SU-DHL-6 (cell line): ENCODE data around the gene ABCC3.

ENCODE experiments used
- H2AFZ ChIP-seq: fragments of 200-600 bp; sonication (generic); 2 replicates; pipeline ENCODE4 v1.6.1; 2014; ENCODE audit warnings: low read depth, mild to moderate bottlenecking, moderate library complexity, mixed read lengths, antibody characterized with exemption, low read length; ENCODE audit not compliant: severe bottlenecking
- H3F3A ChIP-seq: fragments of 200-600 bp; shearing (Covaris generic); 2 replicates; pipeline ENCODE4 v1.6.0; 2016; ENCODE audit warnings: antibody characterized with exemption, mild to moderate bottlenecking; ENCODE audit not compliant: insufficient read depth
- H3K27ac ChIP-seq: fragments of 200-600 bp; sonication (generic); 2 replicates; pipeline ENCODE4 v1.5.1; 2016; ENCODE audit warnings: low read depth, mild to moderate bottlenecking, low read length, moderate library complexity, mixed read lengths
- H3K27me3 ChIP-seq: fragments of 200-600 bp; sonication (generic), shearing (Covaris generic); 2 replicates; pipeline ENCODE4 v1.6.0; 2014; ENCODE audit warnings: mild to moderate bottlenecking, low read length
- H3K36me3 ChIP-seq: fragments of 200-600 bp; sonication (generic); 2 replicates; pipeline ENCODE4 v1.6.1; 2014; ENCODE audit warnings: mild to moderate bottlenecking, low read length, mixed read lengths
- H3K4me2 ChIP-seq: fragments of 300-600, 200-600 bp; shearing (Covaris generic), sonication (generic); 2 replicates; pipeline ENCODE4 v1.6.0; 2014; ENCODE audit warnings: low read length, low read depth, mild to moderate bottlenecking; ENCODE audit not compliant: poor library complexity, severe bottlenecking
- H3K4me3 ChIP-seq: fragments of 200-600 bp; sonication (generic); 2 replicates; pipeline ENCODE4 v1.5.1; 2014; ENCODE audit warnings: antibody characterized with exemption, low read length, mild to moderate bottlenecking, mixed read lengths; ENCODE audit not compliant: insufficient read depth, poor library complexity, severe bottlenecking
- H3K79me2 ChIP-seq: fragments of 200-600 bp; sonication (generic); 2 replicates; pipeline ENCODE4 v1.6.1; 2014; ENCODE audit warnings: mild to moderate bottlenecking, low read length, moderate library complexity; ENCODE audit not compliant: insufficient read depth
- H3K9ac ChIP-seq: fragments of 200-600 bp; sonication (generic); 2 replicates; pipeline ENCODE4 v1.7.0; 2014; ENCODE audit warnings: mild to moderate bottlenecking, low read length
- H3K9me2 ChIP-seq: fragments of 200-600 bp; sonication (generic); replicated peaks from 2 replicates; pipeline ENCODE4 v1.6.1; 2014; ENCODE audit warnings: low read length; ENCODE audit not compliant: insufficient read depth
- H3K9me3 ChIP-seq: fragments of 200-600 bp; sonication (generic); 2 replicates; pipeline ENCODE4 v1.6.1; 2014; ENCODE audit warnings: low read length, mixed read lengths; ENCODE audit not compliant: insufficient read depth
- H4K20me1 ChIP-seq: fragments of 200-600 bp; sonication (generic); 2 replicates; pipeline ENCODE4 v1.6.1; 2014; ENCODE audit warnings: low read depth, mild to moderate bottlenecking, antibody characterized with exemption, low read length, moderate library complexity, mixed read lengths
- EZH2phosphoT487 ChIP-seq: fragments of 200-600 bp; sonication (generic), shearing (Covaris generic); conservative IDR thresholded peaks from 2 replicates; pipeline ENCODE4 v1.6.1; 2018; ENCODE audit warnings: mild to moderate bottlenecking, antibody characterized with exemption, low read length, moderate library complexity, mixed read lengths
- TF ChIP-seq, protein P1 (sequence below): fragments of 200-600 bp; sonication (generic); IDR thresholded peaks from one replicate; pipeline ENCODE4 v1.5.1; 2017; ENCODE audit warnings: antibody characterized with exemption, mild to moderate bottlenecking, low read length, moderate library complexity; ENCODE audit not compliant: insufficient read depth, poor library complexity, severe bottlenecking

Gene ABCC3

DNA sequence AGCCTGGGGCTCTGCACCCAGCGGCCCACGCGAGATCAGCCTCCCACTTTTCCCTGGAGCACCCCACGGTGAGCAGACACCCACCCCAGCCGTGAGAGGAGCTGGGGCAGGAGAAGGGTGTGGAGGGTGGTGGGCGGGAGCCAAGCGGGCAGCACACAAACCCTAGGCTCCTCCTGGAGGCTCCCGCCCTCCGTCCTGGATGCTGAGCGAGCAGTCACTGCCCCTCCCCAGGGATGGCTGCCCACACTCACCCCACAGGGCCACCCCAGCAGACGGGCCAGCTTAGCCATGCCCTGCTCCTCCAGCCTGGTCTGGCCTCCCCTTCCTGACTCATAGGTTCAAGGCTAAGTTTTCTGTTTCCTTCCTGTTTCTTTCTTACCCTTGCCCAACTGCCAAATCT, 15.7 kb upstream of the ABCC3 start:
- Histone ChIP-seq H2AFZ (no peak overlapping the region), H3K27me3 (no peaks in the 10 kb centered on the region), H3K79me2 (no peaks in the 10 kb centered on the region), H3K9ac (no peak overlapping the region), H3K27ac (no peak overlapping the region), H3K9me2 (no peaks in the 10 kb centered on the region), H3K36me3 (no peaks in the 10 kb centered on the region), H3K4me3 (no peak overlapping the region), H3K9me3 (no peaks in the 10 kb centered on the region), H3F3A (no peaks in the 10 kb centered on the region), H3K4me2 (no peak overlapping the region), H4K20me1 (no peaks in the 10 kb centered on the region)
- TF ChIP-seq, protein P1, sequence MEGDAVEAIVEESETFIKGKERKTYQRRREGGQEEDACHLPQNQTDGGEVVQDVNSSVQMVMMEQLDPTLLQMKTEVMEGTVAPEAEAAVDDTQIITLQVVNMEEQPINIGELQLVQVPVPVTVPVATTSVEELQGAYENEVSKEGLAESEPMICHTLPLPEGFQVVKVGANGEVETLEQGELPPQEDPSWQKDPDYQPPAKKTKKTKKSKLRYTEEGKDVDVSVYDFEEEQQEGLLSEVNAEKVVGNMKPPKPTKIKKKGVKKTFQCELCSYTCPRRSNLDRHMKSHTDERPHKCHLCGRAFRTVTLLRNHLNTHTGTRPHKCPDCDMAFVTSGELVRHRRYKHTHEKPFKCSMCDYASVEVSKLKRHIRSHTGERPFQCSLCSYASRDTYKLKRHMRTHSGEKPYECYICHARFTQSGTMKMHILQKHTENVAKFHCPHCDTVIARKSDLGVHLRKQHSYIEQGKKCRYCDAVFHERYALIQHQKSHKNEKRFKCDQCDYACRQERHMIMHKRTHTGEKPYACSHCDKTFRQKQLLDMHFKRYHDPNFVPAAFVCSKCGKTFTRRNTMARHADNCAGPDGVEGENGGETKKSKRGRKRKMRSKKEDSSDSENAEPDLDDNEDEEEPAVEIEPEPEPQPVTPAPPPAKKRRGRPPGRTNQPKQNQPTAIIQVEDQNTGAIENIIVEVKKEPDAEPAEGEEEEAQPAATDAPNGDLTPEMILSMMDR, result no peak
- no peak for TF ChIP-seq EZH2phosphoT487

DNA sequence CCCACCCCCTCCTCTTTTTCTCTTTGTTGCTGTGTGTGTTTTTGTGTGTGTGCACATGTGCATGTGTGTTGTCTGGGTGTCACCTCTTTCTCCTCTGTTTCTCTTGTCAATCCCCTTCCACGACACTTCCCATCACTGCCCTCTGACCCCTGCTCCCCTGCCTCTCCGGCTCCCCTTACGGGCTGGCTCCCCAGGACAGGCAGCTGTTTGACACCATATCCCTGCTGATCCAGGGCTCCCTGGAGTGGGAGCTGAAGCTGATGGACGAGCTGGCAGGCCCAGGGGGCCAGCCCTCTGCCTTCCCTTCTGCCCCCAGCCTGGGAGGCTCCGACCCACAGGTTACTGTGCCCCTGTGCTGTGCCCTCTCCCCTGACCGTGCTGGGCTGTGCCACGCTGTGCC, 15.2 kb upstream of the ABCC3 start:
- Histone ChIP-seq H3K4me3 (no peak overlapping the region), H3K4me2 (no peak overlapping the region), H3K9me2 (no peaks in the 10 kb centered on the region), H3K9me3 (no peaks in the 10 kb centered on the region), H3K9ac (no peak overlapping the region), H2AFZ (no peak overlapping the region), H3K36me3 (no peaks in the 10 kb centered on the region), H4K20me1 (no peaks in the 10 kb centered on the region), H3K27me3 (no peaks in the 10 kb centered on the region), H3F3A (no peaks in the 10 kb centered on the region), H3K27ac (no peak overlapping the region), H3K79me2 (no peaks in the 10 kb centered on the region)
- no peak for TF ChIP-seq EZH2phosphoT487
- TF ChIP-seq, protein P1, result no peak

DNA sequence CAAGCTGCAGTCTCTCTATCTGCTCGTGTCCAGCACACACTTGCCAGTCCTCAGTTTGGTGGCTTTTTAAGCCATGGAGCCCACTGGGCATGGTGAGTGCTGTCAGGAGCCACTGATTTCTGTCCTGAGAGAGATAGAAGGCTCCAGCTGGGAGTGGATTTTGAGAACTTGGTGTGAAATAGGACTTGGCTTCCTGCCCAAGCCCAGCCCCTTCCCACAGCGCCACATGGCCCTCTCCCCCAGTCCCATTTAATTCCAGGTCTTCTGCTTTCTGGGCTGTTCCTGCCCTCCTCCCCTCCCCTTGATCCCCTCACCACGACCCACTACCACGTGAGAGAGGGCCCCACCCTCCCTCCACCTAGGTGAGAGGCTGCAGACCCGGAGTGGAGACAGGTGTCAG, 14.4 kb upstream of the ABCC3 start:
- H3K36me3 ChIP-seq, result no peaks in the 10 kb centered on the region

More for the DNA sequence above, 14.4 kb upstream of the ABCC3 start:
- Histone ChIP-seq H2AFZ (no peak overlapping the region), H3K27me3 (no peaks in the 10 kb centered on the region), H3K9me2 (no peaks in the 10 kb centered on the region), H4K20me1 (no peaks in the 10 kb centered on the region), H3K9ac (no peak overlapping the region), H3F3A (no peaks in the 10 kb centered on the region), H3K4me3 (no peak overlapping the region), H3K9me3 (no peaks in the 10 kb centered on the region), H3K27ac (no peak overlapping the region), H3K79me2 (no peaks in the 10 kb centered on the region), H3K4me2 (no peak overlapping the region)
- TF ChIP-seq, protein P1, result no peak
- TF ChIP-seq EZH2phosphoT487, result no peak
